Activated CD4-positive, alpha-beta memory T cell treated with anti-CD3 and anti-CD28 coated beads, Interleukin-2, amount 10 ng/mL, durations not matched to agents 7 days and 5 days (primary cell): ENCODE data around the gene CHST11. TPM values are rescaled to one million over a fixed set of nuclear protein-coding genes. Genes with fewer than 3 reads are reported as not detected.

Source experiments
- CTCF ChIA-PET: fragments of 350-600 bp; sonication (Branson Sonifier 250); formaldehyde crosslinking; loops from one replicate; lab custom pipeline; 2021; ENCODE audit warnings: antibody characterized with exemption, inconsistent platforms; lab: Charles Lee
- POLR2A ChIA-PET: fragments of 350-600 bp; sonication (Branson Sonifier 250); formaldehyde crosslinking; loops from one replicate; lab custom pipeline; 2021; ENCODE audit warnings: antibody characterized with exemption; lab: Charles Lee
- DNase-seq: peaks from one replicate; pipeline ENCODE4 v3.0.0-alpha.2; 2020
- H3K27ac Mint-ChIP-seq: one replicate; pipeline ENCODE4 v1.8.0; 2021; ENCODE audit warnings: mild to moderate bottlenecking, mixed read lengths
- H3K27me3 Mint-ChIP-seq: one replicate; pipeline ENCODE4 v1.8.0; 2021; ENCODE audit warnings: mixed read lengths
- H3K36me3 Mint-ChIP-seq: one replicate; pipeline ENCODE4 v1.8.0; 2021; ENCODE audit warnings: low read depth, mixed read lengths
- H3K4me1 Mint-ChIP-seq: one replicate; pipeline ENCODE4 v1.8.0; 2021; ENCODE audit warnings: mixed read lengths
- H3K4me3 Mint-ChIP-seq: one replicate; pipeline ENCODE4 v1.8.0; 2021; ENCODE audit warnings: mild to moderate bottlenecking, mixed read lengths
- H3K9me3 Mint-ChIP-seq: one replicate; pipeline ENCODE4 v1.8.0; 2021; ENCODE audit warnings: mixed read lengths
- total RNA-seq, 2 experiments: library from RNA; stranded (reverse); gene quantifications; one replicate each; pipeline ENCODE4 v1.2.3, GENCODE V29; 2021

The CHST11 gene
- total RNA-seq, 2 experiments from 2014 or later, result 124 to 125 TPM

- CTCF ChIA-PET, result interaction anchor here (0.8 kb wide), 1 partner anchor 37 kb away, joined by 3 read pairs; no protein-coding TSS in a partner anchor
- no peaks in the 10 kb centered on the region for H3K9me3 Mint-ChIP-seq
- DNase-seq, result no peak
- no peak overlapping the region for H3K4me3 Mint-ChIP-seq
- no peak overlapping the region for H3K27ac Mint-ChIP-seq
- POLR2A ChIA-PET, result no interaction called here
- peaks cover 4% of the 10 kb centered on the region for H3K36me3 Mint-ChIP-seq
- peaks cover 6% of the 10 kb centered on the region for H3K27me3 Mint-ChIP-seq
- H3K4me1 Mint-ChIP-seq, result peaks cover 7% of the 10 kb centered on the region
Measured at GRCh38 chr12:104419717-104420116, 37.0 kb upstream of the CHST11 start.

GRCh38 chr12:104420868-104421267 is 35.9 kb upstream of the CHST11 start:
- ChIA-PET POLR2A (no interaction called here), CTCF (no interaction called here)
- DNase-seq, result no peak
- Mint-ChIP-seq H3K27ac (no peak overlapping the region), H3K36me3 (peaks cover 4% of the 10 kb centered on the region), H3K9me3 (no peaks in the 10 kb centered on the region), H3K4me1 (peaks cover 7% of the 10 kb centered on the region), H3K4me3 (no peak overlapping the region), H3K27me3 (peaks cover 6% of the 10 kb centered on the region)

GRCh38 chr12:104421343-104421742 is 35.4 kb upstream of the CHST11 start:
- H3K27ac Mint-ChIP-seq, result no peak overlapping the region
- peaks cover 6% of the 10 kb centered on the region for H3K27me3 Mint-ChIP-seq
- peaks cover 4% of the 10 kb centered on the region for H3K36me3 Mint-ChIP-seq
- POLR2A ChIA-PET, result no interaction called here
- H3K4me3 Mint-ChIP-seq, result no peak overlapping the region
- H3K9me3 Mint-ChIP-seq, result no peaks in the 10 kb centered on the region
- peaks cover 7% of the 10 kb centered on the region for H3K4me1 Mint-ChIP-seq
- CTCF ChIA-PET, result no interaction called here
- no peak for DNase-seq

GRCh38 chr12:104422441-104422840 is 34.3 kb upstream of the CHST11 start:
- H3K36me3 Mint-ChIP-seq, result peaks cover 4% of the 10 kb centered on the region
- no peak for DNase-seq
- peaks cover 6% of the 10 kb centered on the region for H3K27me3 Mint-ChIP-seq
- H3K4me3 Mint-ChIP-seq, result no peak overlapping the region
- POLR2A ChIA-PET, result interaction anchor here (0.5 kb wide), 1 partner anchor 1311 kb away, joined by 3 read pairs; no protein-coding TSS in a partner anchor
- H3K4me1 Mint-ChIP-seq, result peaks cover 7% of the 10 kb centered on the region
- no peak overlapping the region for H3K27ac Mint-ChIP-seq
- CTCF ChIA-PET, result interaction anchor here (1.0 kb wide), 1 partner anchor 13 kb away, joined by 3 read pairs; no protein-coding TSS in a partner anchor
- H3K9me3 Mint-ChIP-seq, result no peaks in the 10 kb centered on the region

- no peak overlapping the region for H3K4me3 Mint-ChIP-seq
- H3K27ac Mint-ChIP-seq, result no peak overlapping the region
- peaks cover 4% of the 10 kb centered on the region for H3K36me3 Mint-ChIP-seq
- DNase-seq, result no peak
- H3K4me1 Mint-ChIP-seq, result peaks cover 7% of the 10 kb centered on the region
- H3K9me3 Mint-ChIP-seq, result peaks cover 1% of the 10 kb centered on the region
- CTCF ChIA-PET, result interaction anchor here (1.0 kb wide), 1 partner anchor 13 kb away, joined by 3 read pairs; no protein-coding TSS in a partner anchor
- H3K27me3 Mint-ChIP-seq, result peaks cover 6% of the 10 kb centered on the region
- POLR2A ChIA-PET, result interaction anchor here (0.5 kb wide), 1 partner anchor 1310 kb away, joined by 3 read pairs; no protein-coding TSS in a partner anchor
Measured at GRCh38 chr12:104423273-104423672, 33.5 kb upstream of the CHST11 start.

- H3K27ac Mint-ChIP-seq, result no peak overlapping the region
- H3K4me1 Mint-ChIP-seq, result peaks cover 7% of the 10 kb centered on the region
- DNase-seq, result no peak
- H3K36me3 Mint-ChIP-seq, result peaks cover 4% of the 10 kb centered on the region
- peaks cover 6% of the 10 kb centered on the region for H3K27me3 Mint-ChIP-seq
- no peak overlapping the region for H3K4me3 Mint-ChIP-seq
- peaks cover 2% of the 10 kb centered on the region for H3K9me3 Mint-ChIP-seq
- ChIA-PET CTCF (no interaction called here), POLR2A (no interaction called here)
Measured at GRCh38 chr12:104423809-104424208, 32.9 kb upstream of the CHST11 start.

- Mint-ChIP-seq H3K36me3 (peaks cover 4% of the 10 kb centered on the region), H3K9me3 (peaks cover 2% of the 10 kb centered on the region), H3K27ac (no peak overlapping the region), H3K4me3 (no peak overlapping the region), H3K4me1 (peaks cover 7% of the 10 kb centered on the region), H3K27me3 (peaks cover 4% of the 10 kb centered on the region)
- POLR2A ChIA-PET, result no interaction called here
- CTCF ChIA-PET, result no interaction called here
- DNase-seq, result no peak
Measured at GRCh38 chr12:104424955-104425354, 31.8 kb upstream of the CHST11 start.

GRCh38 chr12:104425614-104426013 is 31.1 kb upstream of the CHST11 start:
- Mint-ChIP-seq H3K27ac (no peak overlapping the region), H3K4me1 (peaks cover 7% of the 10 kb centered on the region), H3K9me3 (peaks cover 2% of the 10 kb centered on the region), H3K27me3 (peaks cover 4% of the 10 kb centered on the region), H3K36me3 (peaks cover 4% of the 10 kb centered on the region), H3K4me3 (no peak overlapping the region)
- POLR2A ChIA-PET, result no interaction called here
- no peak for DNase-seq
- CTCF ChIA-PET, result no interaction called here

GRCh38 chr12:104426926-104427546 is 29.7 kb upstream of the CHST11 start:
- ChIA-PET POLR2A (no interaction called here), CTCF (interaction anchor here (0.6 kb wide), 1 partner anchor 45 kb away, joined by 3 read pairs; no protein-coding TSS in a partner anchor)
- Mint-ChIP-seq H3K4me3 (no peak overlapping the region), H3K27me3 (peaks cover 4% of the 10 kb centered on the region), H3K36me3 (peaks cover 4% of the 10 kb centered on the region), H3K4me1 (no peaks in the 10 kb centered on the region), H3K27ac (no peak overlapping the region), H3K9me3 (peaks cover 2% of the 10 kb centered on the region)
- no peak for DNase-seq

- Mint-ChIP-seq H3K4me3 (no peak overlapping the region), H3K9me3 (peaks cover 2% of the 10 kb centered on the region), H3K4me1 (no peaks in the 10 kb centered on the region), H3K27ac (no peak overlapping the region), H3K27me3 (peaks cover 4% of the 10 kb centered on the region), H3K36me3 (peaks cover 4% of the 10 kb centered on the region)
- POLR2A ChIA-PET, result no interaction called here
- DNase-seq, result no peak
- CTCF ChIA-PET, result no interaction called here
Measured at GRCh38 chr12:104427547-104427938, 29.2 kb upstream of the CHST11 start.

GRCh38 chr12:104433061-104433460 is 23.7 kb upstream of the CHST11 start:
- no peak overlapping the region for H3K4me3 Mint-ChIP-seq
- H3K27me3 Mint-ChIP-seq, result peaks cover 6% of the 10 kb centered on the region
- no peaks in the 10 kb centered on the region for H3K36me3 Mint-ChIP-seq
- no peak overlapping the region for H3K27ac Mint-ChIP-seq
- DNase-seq, result no peak
- ChIA-PET CTCF (no interaction called here), POLR2A (no interaction called here)
- H3K9me3 Mint-ChIP-seq, result peaks cover 2% of the 10 kb centered on the region
- H3K4me1 Mint-ChIP-seq, result peaks cover 2% of the 10 kb centered on the region

- no peak overlapping the region for H3K4me3 Mint-ChIP-seq
- DNase-seq, result no peak
- POLR2A ChIA-PET, result interaction anchor here (0.8 kb wide), 1 partner anchor 200 kb away, joined by 3 read pairs; no protein-coding TSS in a partner anchor
- CTCF ChIA-PET, result no interaction called here
- H3K27ac Mint-ChIP-seq, result no peak overlapping the region
- H3K36me3 Mint-ChIP-seq, result no peaks in the 10 kb centered on the region
- H3K27me3 Mint-ChIP-seq, result peaks cover 6% of the 10 kb centered on the region
- H3K4me1 Mint-ChIP-seq, result peaks cover 2% of the 10 kb centered on the region
- no peaks in the 10 kb centered on the region for H3K9me3 Mint-ChIP-seq
Measured at GRCh38 chr12:104434129-104434528, 22.6 kb upstream of the CHST11 start.

- Mint-ChIP-seq H3K4me3 (no peak overlapping the region), H3K9me3 (no peaks in the 10 kb centered on the region), H3K4me1 (peaks cover 2% of the 10 kb centered on the region), H3K36me3 (no peaks in the 10 kb centered on the region), H3K27me3 (peaks cover 6% of the 10 kb centered on the region), H3K27ac (no peak overlapping the region)
- POLR2A ChIA-PET, result interaction anchor here (0.8 kb wide), 1 partner anchor 199 kb away, joined by 3 read pairs; no protein-coding TSS in a partner anchor
- DNase-seq, result no peak
- CTCF ChIA-PET, result no interaction called here
Measured at GRCh38 chr12:104435175-104435574, 21.6 kb upstream of the CHST11 start.
